Hepatic stellate cell (primary cell): ENCODE results near the gene GAB1.

Experiments
- DNase-seq: peaks from one replicate; pipeline ENCODE4 v3.0.0; 2011; ENCODE audit warnings: low spot score

GAB1 gene

GRCh38 chr4:143336781-143337599 lies at the start of gene GAB1:
GAB1 (plus strand) TSS chr4:143336876; CDS start chr4:143337189, 313 bp downstream.
- DNase-seq, result peak; percentile 59

- DNase-seq, result no peak
Observed at GRCh38 chr4:143287572-143287923, 49.1 kb upstream of the GAB1 start.

- DNase-seq, result no peak
Observed at GRCh38 chr4:143288171-143288570, 48.5 kb upstream of the GAB1 start.

GRCh38 chr4:143289370-143289769 lies 47.3 kb upstream of the GAB1 start:
- DNase-seq, result no peak

GRCh38 chr4:143291314-143291713 lies 45.4 kb upstream of the GAB1 start:
- no peak for DNase-seq

GRCh38 chr4:143292858-143293257 lies 43.8 kb upstream of the GAB1 start:
- DNase-seq, result no peak

GRCh38 chr4:143294310-143294709 lies 42.4 kb upstream of the GAB1 start:
- peak; percentile 26 for DNase-seq

GRCh38 chr4:143294710-143295275 lies 41.9 kb upstream of the GAB1 start:
- DNase-seq, result no peak

GRCh38 chr4:143296397-143297067 lies 40.1 kb upstream of the GAB1 start:
- no peak for DNase-seq

- DNase-seq, result no peak
Observed at GRCh38 chr4:143300860-143301259, 35.8 kb upstream of the GAB1 start.

- DNase-seq, result no peak
Observed at GRCh38 chr4:143302536-143302935, 34.1 kb upstream of the GAB1 start.

- no peak for DNase-seq
Observed at GRCh38 chr4:143306788-143307187, 29.9 kb upstream of the GAB1 start.

GRCh38 chr4:143307531-143307930 lies 29.1 kb upstream of the GAB1 start:
- DNase-seq, result no peak

- no peak for DNase-seq
Observed at GRCh38 chr4:143308377-143308776, 28.3 kb upstream of the GAB1 start.

- no peak for DNase-seq
Observed at GRCh38 chr4:143311924-143312323, 24.8 kb upstream of the GAB1 start.

- no peak for DNase-seq
Observed at GRCh38 chr4:143313521-143313920, 23.2 kb upstream of the GAB1 start.

- no peak for DNase-seq
Observed at GRCh38 chr4:143313996-143314395, 22.7 kb upstream of the GAB1 start.

- no peak for DNase-seq
Observed at GRCh38 chr4:143320113-143320512, 16.6 kb upstream of the GAB1 start.

GRCh38 chr4:143326735-143327134 lies 9.9 kb upstream of the GAB1 start:
- no peak for DNase-seq

- DNase-seq, result no peak
Observed at GRCh38 chr4:143329985-143330384, 6.7 kb upstream of the GAB1 start.

GRCh38 chr4:143335979-143336780 lies 496 bp upstream of the GAB1 start:
- peak; percentile 82 for DNase-seq

- peak; percentile 27 for DNase-seq
Observed at GRCh38 chr4:143337600-143338287, 1.1 kb downstream of the GAB1 start.
